Subcutaneous abdominal adipose tissue (tissue), 5 donors: ENCODE measurements around the gene NINL.
"Not testable (repeated sequence)": the region's sequence is repeated elsewhere in the genome, so short reads cannot be mapped to it uniquely, and the experiment has no call there.

ENCODE experiments used
- H3K27ac ChIP-seq: one replicate; pipeline ENCODE4 v1.7.0; 2013; ENCODE audit warnings: low read depth, mild to moderate bottlenecking, inconsistent platforms, low read length, moderate library complexity
- H3K27me3 ChIP-seq, 5 donors: one replicate each; pipeline ENCODE4 v1.7.0; 2013; ENCODE audit warnings: low read length in 5 of 5, inconsistent platforms in 1 of 5; ENCODE audit not compliant: control insufficient read depth in 5 of 5, insufficient read depth in 4 of 5
- H3K36me3 ChIP-seq, 5 donors: one replicate each; pipeline ENCODE4 v1.7.0; 2013; ENCODE audit warnings: low read length in 5 of 5; ENCODE audit not compliant: control insufficient read depth in 5 of 5, insufficient read depth in 5 of 5
- H3K4me1 ChIP-seq, 5 donors: one replicate each; pipeline ENCODE4 v1.7.0; 2013; ENCODE audit warnings: low read length in 5 of 5, mild to moderate bottlenecking in 3 of 5, moderate library complexity in 1 of 5; ENCODE audit not compliant: control insufficient read depth in 5 of 5, insufficient read depth in 5 of 5
- H3K4me3 ChIP-seq, 5 donors: one replicate each; pipeline ENCODE4 v1.7.0; 2013; ENCODE audit warnings: low read length in 5 of 5, low read depth in 1 of 5
- H3K9ac ChIP-seq, 5 donors: one replicate each; pipeline ENCODE4 v1.7.0; 2013; ENCODE audit warnings: low read length in 5 of 5, mild to moderate bottlenecking in 4 of 5, moderate library complexity in 3 of 5
- H3K9me3 ChIP-seq, 5 donors: one replicate each; pipeline ENCODE4 v1.7.0; 2013; ENCODE audit warnings: low read length in 5 of 5; ENCODE audit not compliant: control insufficient read depth in 5 of 5
- donor health status: healthy.
- donor health status: healthy.
- donor health status: healthy.
- donor health status: healthy.
- donor health status: healthy.

NINL gene

GRCh38 chr20:25622450-25623224 lies 37.3 kb upstream of the NINL start:
- H3K9me3 ChIP-seq = no peaks in the 10 kb centered on the region

GRCh38 chr20:25622049-25622448 lies 36.7 kb upstream of the NINL start:
- no peaks in the 10 kb centered on the region for H3K27me3 ChIP-seq
- H3K36me3 ChIP-seq = no peaks in the 10 kb centered on the region
- H3K4me3 ChIP-seq = no peak overlapping the region
- H3K4me1 ChIP-seq = peaks cover 2 to 20% (median 20%) of the 10 kb centered on the region in 5 donors
- no peak overlapping the region for H3K27ac ChIP-seq
- peak overlapping the region in 1 of 5 donors; percentile 92 for H3K9ac ChIP-seq
- H3K9me3 ChIP-seq = no peaks in the 10 kb centered on the region

More at GRCh38 chr20:25622450-25623224, 37.3 kb upstream of the NINL start:
- Histone ChIP-seq H3K4me1 (peaks cover 2 to 20% (median 20%) of the 10 kb centered on the region in 5 donors), H3K9ac (peak overlapping the region; percentile 89 to 98 (median 90)), H3K36me3 (no peaks in the 10 kb centered on the region), H3K27me3 (no peaks in the 10 kb centered on the region), H3K4me3 (peak overlapping the region; percentile 82 to 96 (median 94)), H3K27ac (peak overlapping the region; percentile 88)

- Histone ChIP-seq H3K9ac (no peak overlapping the region), H3K4me1 (peaks cover 2 to 18% (median 18%) of the 10 kb centered on the region in 5 donors), H3K4me3 (no peak overlapping the region), H3K27me3 (no peaks in the 10 kb centered on the region), H3K27ac (no peak overlapping the region), H3K36me3 (peaks cover 6 to 14% (median 12%) of the 10 kb centered on the region in 5 donors), H3K9me3 (no peaks in the 10 kb centered on the region)
These were observed 34.2 kb upstream of the NINL start for GRCh38 chr20:25619514-25619913.

GRCh38 chr20:25608774-25609173 lies 23.4 kb upstream of the NINL start:
- Histone ChIP-seq H3K27ac (no peak overlapping the region), H3K4me1 (no peaks in the 10 kb centered on the region), H3K27me3 (no peaks in the 10 kb centered on the region), H3K9me3 (no peaks in the 10 kb centered on the region), H3K4me3 (no peak overlapping the region), H3K36me3 (peaks cover 2 to 10% (median 5%) of the 10 kb centered on the region in 5 donors), H3K9ac (no peak overlapping the region)

- Histone ChIP-seq H3K27me3 (no peaks in the 10 kb centered on the region), H3K4me1 (peaks cover 0 to 2% (median 0%) of the 10 kb centered on the region in 5 donors), H3K9ac (no peak overlapping the region), H3K4me3 (no peak overlapping the region), H3K9me3 (no peaks in the 10 kb centered on the region), H3K36me3 (peaks cover 0 to 3% (median 0%) of the 10 kb centered on the region in 5 donors), H3K27ac (no peak overlapping the region)
These were observed 20.9 kb upstream of the NINL start for GRCh38 chr20:25606094-25606695.

GRCh38 chr20:25605148-25605547 lies 19.8 kb upstream of the NINL start:
- Histone ChIP-seq H3K27me3 (no peaks in the 10 kb centered on the region), H3K36me3 (peaks cover 0 to 2% (median 0%) of the 10 kb centered on the region in 5 donors), H3K4me3 (no peak overlapping the region), H3K9me3 (no peaks in the 10 kb centered on the region), H3K9ac (no peak overlapping the region), H3K4me1 (peaks cover 0 to 12% (median 3%) of the 10 kb centered on the region in 5 donors), H3K27ac (no peak overlapping the region)

GRCh38 chr20:25604611-25605010 lies 19.3 kb upstream of the NINL start:
- H3K36me3 ChIP-seq = no peaks in the 10 kb centered on the region
- no peak overlapping the region for H3K4me3 ChIP-seq
- H3K9me3 ChIP-seq = no peaks in the 10 kb centered on the region
- H3K27ac ChIP-seq = no peak overlapping the region
- H3K27me3 ChIP-seq = no peaks in the 10 kb centered on the region
- peaks cover 0 to 12% (median 3%) of the 10 kb centered on the region in 5 donors for H3K4me1 ChIP-seq
- H3K9ac ChIP-seq = no peak overlapping the region

- peaks cover 0 to 12% (median 3%) of the 10 kb centered on the region in 5 donors for H3K4me1 ChIP-seq
- not testable (repeated sequence) for H3K9me3 ChIP-seq, H3K27ac ChIP-seq, H3K36me3 ChIP-seq, H3K4me3 ChIP-seq, H3K9ac ChIP-seq, H3K27me3 ChIP-seq
These were observed 17.6 kb upstream of the NINL start for GRCh38 chr20:25602914-25603309.

GRCh38 chr20:25602191-25602913 lies 17.0 kb upstream of the NINL start:
- H3K27ac ChIP-seq, H3K9ac ChIP-seq, H3K4me3 ChIP-seq, H3K27me3 ChIP-seq, H3K36me3 ChIP-seq, H3K9me3 ChIP-seq: not testable (repeated sequence)
- peaks cover 0 to 12% (median 3%) of the 10 kb centered on the region in 5 donors for H3K4me1 ChIP-seq

GRCh38 chr20:25601659-25602058 lies 16.3 kb upstream of the NINL start:
- Histone ChIP-seq H3K4me3 (no peak overlapping the region), H3K36me3 (no peaks in the 10 kb centered on the region), H3K27ac (no peak overlapping the region), H3K27me3 (no peaks in the 10 kb centered on the region), H3K9me3 (no peaks in the 10 kb centered on the region), H3K4me1 (peaks cover 0 to 12% (median 3%) of the 10 kb centered on the region in 5 donors), H3K9ac (no peak overlapping the region)
